Sigmoid colon (tissue), 4 donors: Measurements from ENCODE around the gene P2RX5.

Source experiments
- EP300 ChIP-seq, 4 donors: sonication (generic); formaldehyde crosslinking; IDR thresholded peaks; one replicate each; pipeline ENCODE4 v1.6.1; 2017; ENCODE audit warnings: antibody characterized with exemption in 4 of 4
- POLR2A ChIP-seq, 2 donors: fragments of 450-650 bp; IDR thresholded peaks; one replicate each; pipeline ENCODE4 v1.6.1; 2016; ENCODE audit warnings: antibody characterized with exemption in 2 of 2, mild to moderate bottlenecking in 2 of 2, moderate library complexity in 2 of 2
- POLR2AphosphoS5 ChIP-seq, 4 donors: sonication (generic); formaldehyde crosslinking; IDR thresholded peaks; one replicate each; pipeline ENCODE4 v1.6.1; 2017; ENCODE audit warnings: antibody characterized with exemption in 4 of 4
- TF ChIP-seq, protein P1 (sequence below), 4 experiments: fragments of 450-650 bp in 3 of 4; fragments of 200-600 bp in 1 of 4; IDR thresholded peaks; one replicate each; pipeline ENCODE4 v1.5.1; 2016 to 2019; ENCODE audit warnings: antibody characterized with exemption in 4 of 4, mild to moderate bottlenecking in 3 of 4, moderate library complexity in 2 of 4

DNA sequence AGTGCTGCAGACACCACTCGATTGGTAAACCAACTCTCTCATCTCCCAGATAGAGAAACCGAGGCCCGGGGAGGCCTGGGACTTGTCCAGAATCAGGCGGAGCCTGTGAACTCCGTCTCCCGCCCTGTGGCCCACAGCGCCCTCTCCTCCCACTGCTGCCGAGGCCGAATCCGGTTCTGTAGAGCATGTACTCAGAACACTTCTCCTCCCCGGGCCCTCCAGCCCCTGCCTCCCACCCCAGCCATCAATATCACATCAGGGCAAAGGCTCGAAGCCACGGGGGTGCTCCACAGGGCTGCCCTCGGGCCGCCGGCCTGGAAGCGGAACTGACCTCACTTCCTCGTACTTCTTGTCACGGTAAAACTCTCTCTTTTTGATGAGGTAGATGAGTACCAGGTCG, 14.4 kb downstream of the P2RX5 start:
- no peak for TF ChIP-seq POLR2A (IDR thresholded peaks at IDR 0.05)
- TF ChIP-seq, protein P1, sequence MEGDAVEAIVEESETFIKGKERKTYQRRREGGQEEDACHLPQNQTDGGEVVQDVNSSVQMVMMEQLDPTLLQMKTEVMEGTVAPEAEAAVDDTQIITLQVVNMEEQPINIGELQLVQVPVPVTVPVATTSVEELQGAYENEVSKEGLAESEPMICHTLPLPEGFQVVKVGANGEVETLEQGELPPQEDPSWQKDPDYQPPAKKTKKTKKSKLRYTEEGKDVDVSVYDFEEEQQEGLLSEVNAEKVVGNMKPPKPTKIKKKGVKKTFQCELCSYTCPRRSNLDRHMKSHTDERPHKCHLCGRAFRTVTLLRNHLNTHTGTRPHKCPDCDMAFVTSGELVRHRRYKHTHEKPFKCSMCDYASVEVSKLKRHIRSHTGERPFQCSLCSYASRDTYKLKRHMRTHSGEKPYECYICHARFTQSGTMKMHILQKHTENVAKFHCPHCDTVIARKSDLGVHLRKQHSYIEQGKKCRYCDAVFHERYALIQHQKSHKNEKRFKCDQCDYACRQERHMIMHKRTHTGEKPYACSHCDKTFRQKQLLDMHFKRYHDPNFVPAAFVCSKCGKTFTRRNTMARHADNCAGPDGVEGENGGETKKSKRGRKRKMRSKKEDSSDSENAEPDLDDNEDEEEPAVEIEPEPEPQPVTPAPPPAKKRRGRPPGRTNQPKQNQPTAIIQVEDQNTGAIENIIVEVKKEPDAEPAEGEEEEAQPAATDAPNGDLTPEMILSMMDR (IDR thresholded peaks at IDR 0.05) = no peak
- no peak for TF ChIP-seq EP300 (IDR thresholded peaks at IDR 0.05)
- no peak for TF ChIP-seq POLR2AphosphoS5 (IDR thresholded peaks at IDR 0.05)
